LoVo (cell line): ENCODE results near the gene LGR4.
"Not testable (repeated sequence)": the region's sequence is repeated elsewhere in the genome, so short reads cannot be mapped to it uniquely, and the experiment has no call there.

Source experiments
- DNase-seq: peaks from one replicate; pipeline ENCODE4 v3.0.0-alpha.2; 2016; ENCODE audit warnings: low spot score

The LGR4 gene, protein sequence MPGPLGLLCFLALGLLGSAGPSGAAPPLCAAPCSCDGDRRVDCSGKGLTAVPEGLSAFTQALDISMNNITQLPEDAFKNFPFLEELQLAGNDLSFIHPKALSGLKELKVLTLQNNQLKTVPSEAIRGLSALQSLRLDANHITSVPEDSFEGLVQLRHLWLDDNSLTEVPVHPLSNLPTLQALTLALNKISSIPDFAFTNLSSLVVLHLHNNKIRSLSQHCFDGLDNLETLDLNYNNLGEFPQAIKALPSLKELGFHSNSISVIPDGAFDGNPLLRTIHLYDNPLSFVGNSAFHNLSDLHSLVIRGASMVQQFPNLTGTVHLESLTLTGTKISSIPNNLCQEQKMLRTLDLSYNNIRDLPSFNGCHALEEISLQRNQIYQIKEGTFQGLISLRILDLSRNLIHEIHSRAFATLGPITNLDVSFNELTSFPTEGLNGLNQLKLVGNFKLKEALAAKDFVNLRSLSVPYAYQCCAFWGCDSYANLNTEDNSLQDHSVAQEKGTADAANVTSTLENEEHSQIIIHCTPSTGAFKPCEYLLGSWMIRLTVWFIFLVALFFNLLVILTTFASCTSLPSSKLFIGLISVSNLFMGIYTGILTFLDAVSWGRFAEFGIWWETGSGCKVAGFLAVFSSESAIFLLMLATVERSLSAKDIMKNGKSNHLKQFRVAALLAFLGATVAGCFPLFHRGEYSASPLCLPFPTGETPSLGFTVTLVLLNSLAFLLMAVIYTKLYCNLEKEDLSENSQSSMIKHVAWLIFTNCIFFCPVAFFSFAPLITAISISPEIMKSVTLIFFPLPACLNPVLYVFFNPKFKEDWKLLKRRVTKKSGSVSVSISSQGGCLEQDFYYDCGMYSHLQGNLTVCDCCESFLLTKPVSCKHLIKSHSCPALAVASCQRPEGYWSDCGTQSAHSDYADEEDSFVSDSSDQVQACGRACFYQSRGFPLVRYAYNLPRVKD

GRCh38 chr11:27472398-27473016 is at the start of gene LGR4:
TSS of gene LGR4 (minus strand) at chr11:27472790. CDS start at chr11:27472302, 488 bp downstream.
- peak; percentile 95 for DNase-seq

- DNase-seq: no peak
Observed at GRCh38 chr11:27520226-27520625, 47.6 kb upstream of the LGR4 start.

DNA sequence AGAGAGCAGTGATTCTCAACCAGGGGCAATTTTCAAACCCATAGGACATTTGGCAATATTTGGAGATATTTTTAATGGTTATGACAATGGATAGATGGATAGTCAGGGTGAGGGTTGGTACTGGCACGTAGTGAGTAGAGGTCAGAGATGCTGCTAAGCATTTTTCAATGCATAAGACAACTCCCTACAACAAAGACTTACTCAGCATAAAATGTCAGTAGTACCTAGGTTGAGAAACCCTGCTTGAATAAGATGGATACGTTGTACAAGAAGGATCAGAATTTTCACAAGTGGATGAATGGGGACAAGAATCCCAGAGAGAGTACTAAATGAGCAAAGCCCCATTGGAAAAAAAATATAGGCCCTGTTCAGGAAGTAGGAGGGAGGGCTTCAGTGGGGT is 45.9 kb upstream of the LGR4 start:
- no peak for DNase-seq

DNA sequence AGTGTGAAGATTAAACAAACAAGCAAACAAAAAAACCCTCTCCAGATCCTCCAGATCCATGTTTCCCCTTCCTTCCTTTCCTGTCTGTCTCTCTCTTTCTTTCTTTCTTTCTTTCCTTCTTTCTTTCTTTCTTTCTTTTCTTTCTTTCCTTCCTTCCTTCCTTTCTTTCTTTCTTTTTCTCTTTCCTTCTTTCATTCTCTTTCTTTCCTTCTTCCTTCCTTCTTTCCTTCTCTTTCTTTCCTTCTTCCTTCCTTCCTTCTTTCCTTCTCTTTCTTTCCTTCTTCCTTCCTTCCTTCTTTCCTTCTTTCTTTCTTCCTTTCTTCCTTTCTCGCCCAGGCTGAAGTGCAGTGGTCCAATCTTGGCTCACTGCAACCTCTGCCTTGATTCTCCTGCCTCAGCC is 44.9 kb upstream of the LGR4 start:
- DNase-seq: not testable (repeated sequence)

- no peak for DNase-seq
Observed at GRCh38 chr11:27514558-27514957, 42.0 kb upstream of the LGR4 start.

GRCh38 chr11:27514076-27514475 is 41.5 kb upstream of the LGR4 start:
- no peak for DNase-seq

GRCh38 chr11:27513389-27513788 is 40.8 kb upstream of the LGR4 start:
- no peak for DNase-seq

DNA sequence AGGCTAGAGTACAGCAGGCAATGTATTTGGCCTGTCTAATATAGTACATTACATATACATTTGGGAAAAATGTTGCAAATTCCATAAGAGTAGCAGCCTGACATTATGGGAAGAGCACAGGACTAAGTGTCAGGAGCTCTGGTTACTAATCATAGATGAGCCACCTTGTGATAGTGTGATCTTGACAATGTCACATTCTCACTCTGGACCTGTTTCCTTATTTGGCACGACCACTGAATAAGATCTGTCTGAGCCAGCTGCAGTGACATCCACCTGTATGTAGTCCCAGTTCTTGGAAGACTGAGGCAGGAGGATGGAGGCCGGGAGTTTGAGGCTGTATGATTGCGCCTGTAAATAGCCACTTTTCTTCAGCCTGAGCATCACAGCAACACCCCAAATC is 39.6 kb upstream of the LGR4 start:
- no peak for DNase-seq

GRCh38 chr11:27509908-27510307 is 37.3 kb upstream of the LGR4 start:
- no peak for DNase-seq

GRCh38 chr11:27507557-27508322 is 35.1 kb upstream of the LGR4 start:
- DNase-seq: no peak

GRCh38 chr11:27506200-27507182 is 33.9 kb upstream of the LGR4 start, which contains the start of gene LIN7C:
TSS of gene LIN7C (minus strand) at chr11:27506769. CDS start at chr11:27506752, 17 bp downstream.
- DNase-seq: peak; percentile 96

DNA sequence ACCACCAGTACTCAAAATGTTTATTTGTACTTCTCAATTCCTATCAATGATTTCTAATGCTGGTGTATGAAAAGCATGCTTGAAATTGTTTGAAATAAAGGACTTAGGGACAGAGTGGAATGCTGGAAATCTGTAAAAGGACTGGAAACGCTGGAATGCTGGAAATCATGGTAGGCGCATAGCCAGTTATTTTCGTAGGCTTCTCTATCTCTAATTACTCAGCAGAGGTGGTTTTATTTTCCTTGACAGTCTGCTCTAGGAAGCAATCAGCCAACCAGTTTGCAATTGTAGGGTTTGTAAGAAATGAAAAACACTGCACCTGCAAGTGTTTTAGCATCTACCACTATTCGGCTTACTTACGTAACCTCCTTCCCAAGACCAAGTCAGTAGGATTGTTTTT is 33.2 kb upstream of the LGR4 start:
- DNase-seq: no peak

DNA sequence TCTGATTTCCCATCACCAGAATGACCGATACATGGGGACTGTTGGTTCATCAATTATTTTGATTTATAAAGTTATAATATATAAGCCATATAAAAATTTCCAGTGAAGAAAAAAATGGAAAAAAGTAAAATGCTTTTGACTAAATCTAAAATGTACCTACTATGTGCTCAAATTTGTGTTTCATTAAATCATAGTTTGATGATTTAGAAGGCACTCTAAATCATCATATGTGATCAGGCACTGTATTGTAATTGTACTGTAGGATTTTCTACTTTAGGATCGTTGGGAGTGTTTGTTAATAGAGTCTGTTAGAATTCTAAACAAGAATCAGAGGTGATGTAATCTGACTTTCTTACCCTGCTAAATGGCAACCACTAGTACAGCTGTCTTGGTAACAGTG is 31.6 kb upstream of the LGR4 start:
- DNase-seq: no peak

- DNase-seq: no peak
Observed at GRCh38 chr11:27501100-27501499, 28.5 kb upstream of the LGR4 start.

GRCh38 chr11:27497911-27498310 is 25.3 kb upstream of the LGR4 start:
- no peak for DNase-seq

DNA sequence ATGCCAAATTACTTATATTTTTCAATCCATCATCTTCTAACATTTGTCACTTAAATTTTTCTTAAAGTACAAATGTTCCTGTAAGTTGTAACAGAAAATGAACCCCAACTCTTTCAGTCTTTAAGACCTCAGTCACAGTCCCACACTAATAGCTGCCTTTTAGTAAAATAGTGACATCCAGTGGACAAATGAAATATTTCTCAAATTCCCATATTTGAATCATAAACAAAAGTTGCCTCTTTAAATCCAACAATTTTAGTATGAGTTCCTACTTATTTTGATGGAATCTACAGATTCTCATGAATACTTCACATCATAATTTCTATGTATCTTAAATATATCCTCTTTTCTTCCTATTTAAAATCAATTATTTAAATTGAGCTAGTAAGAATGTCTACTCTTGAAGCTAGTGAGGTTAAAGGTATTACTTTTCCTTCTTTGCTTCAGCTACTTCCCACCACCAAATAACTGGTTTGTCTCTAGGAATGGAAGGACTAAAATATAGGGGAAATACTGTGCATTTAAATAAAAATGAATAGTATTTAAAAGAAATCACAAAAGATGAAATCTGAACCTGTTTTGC is 24.8 kb upstream of the LGR4 start:
- no peak for DNase-seq

- DNase-seq: no peak
Observed at GRCh38 chr11:27496461-27496860, 23.9 kb upstream of the LGR4 start.

DNA sequence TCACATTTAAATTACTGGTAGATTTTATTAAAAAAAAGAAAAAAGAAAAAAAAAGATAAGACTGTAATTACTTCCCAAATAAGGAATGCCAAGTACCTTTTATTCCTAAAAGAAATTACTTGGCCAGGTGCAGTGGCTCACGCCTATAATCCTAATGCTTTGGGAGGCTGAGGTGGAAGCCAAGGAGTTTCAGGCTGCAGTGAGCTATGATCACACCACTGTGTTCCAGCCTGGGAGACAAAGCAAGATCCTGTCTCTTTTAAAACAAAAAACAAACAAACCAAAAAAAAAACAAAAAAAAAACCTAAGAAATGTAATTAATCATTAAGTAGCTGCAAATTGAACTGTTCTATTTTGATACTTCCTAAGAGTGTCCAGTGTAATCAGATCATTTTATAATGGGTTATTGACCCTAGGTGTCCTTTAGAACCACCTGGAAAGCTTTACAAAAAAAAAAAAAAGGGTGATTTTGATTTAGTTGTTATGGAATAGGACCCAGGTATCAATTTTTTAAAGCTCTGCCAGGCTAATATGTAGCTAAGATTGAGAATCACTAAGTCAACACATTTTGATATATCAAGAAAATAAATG is 23.2 kb upstream of the LGR4 start:
- DNase-seq: no peak

DNA sequence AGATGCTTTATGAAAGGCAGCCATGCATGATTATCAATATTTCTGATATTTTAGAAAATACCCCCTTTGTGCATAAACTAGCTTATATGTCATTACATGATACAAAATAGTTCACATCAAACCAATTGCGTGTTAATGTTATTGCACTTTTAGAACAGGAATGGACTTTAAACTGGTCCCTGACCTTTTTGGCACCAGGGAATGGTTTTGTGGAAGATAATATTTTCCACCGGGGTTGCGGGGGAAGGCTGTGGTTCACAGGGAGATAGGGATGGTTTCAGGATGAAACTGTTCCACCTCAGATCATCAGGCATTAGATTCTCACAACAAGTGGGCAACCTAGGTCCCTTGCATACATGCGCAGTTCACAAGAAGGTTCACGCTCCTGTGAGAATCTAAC is 16.5 kb upstream of the LGR4 start:
- no peak for DNase-seq

GRCh38 chr11:27487706-27488105 is 15.1 kb upstream of the LGR4 start:
- DNase-seq: no peak
